ENCODE results near the gene CDT1. TPM values are rescaled to one million over a fixed set of nuclear protein-coding genes. Genes with fewer than 3 reads are reported as not detected.

Gene CDT1
- total RNA-seq, 3 donors from 2014 or later (not counting 1 experiment from before 2014, with no cell fraction given), result 2.2 to 3.8 (median 2.6) TPM

DNA sequence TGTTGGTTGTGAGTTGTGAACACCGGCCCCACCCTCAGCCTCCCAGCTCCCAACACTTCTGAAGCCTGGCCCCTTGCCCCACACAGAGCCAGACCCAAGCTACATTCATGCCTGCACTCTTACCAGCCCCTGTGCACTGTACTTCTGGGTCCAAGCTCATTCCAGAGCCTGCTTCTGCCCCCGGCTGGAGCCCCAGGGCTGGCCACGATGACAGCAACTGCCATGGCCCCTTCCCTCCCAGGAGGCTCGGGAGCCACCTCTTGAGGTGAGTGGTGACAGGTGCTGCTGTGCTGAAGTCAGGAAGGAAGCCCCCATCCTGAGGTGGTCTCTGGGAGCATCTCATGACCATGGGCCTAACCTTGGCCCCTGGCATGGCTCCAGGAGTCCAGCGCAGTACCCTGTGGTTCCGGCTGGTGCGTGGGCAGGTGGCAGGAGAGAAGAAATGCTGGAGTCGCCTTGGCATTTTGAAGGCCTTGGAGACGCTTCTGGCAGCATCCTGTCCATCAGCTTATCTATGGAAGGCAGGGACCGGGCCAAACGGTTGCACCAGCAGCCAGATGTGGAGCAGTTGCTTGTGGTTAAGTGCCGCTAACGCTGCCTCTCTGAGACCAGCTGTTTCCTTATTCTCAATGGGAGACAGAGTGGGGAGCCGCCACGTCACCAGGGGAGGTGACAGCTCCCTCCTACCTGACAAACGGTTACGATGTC lies 3.9 kb upstream of the CDT1 start:
- peak in 1 of 2 donors; percentile 50 for DNase-seq
- 43% methylated on average over 17 of the region's 17 CpGs for WGBS (ENCODE audit: insufficient coverage)

DNA sequence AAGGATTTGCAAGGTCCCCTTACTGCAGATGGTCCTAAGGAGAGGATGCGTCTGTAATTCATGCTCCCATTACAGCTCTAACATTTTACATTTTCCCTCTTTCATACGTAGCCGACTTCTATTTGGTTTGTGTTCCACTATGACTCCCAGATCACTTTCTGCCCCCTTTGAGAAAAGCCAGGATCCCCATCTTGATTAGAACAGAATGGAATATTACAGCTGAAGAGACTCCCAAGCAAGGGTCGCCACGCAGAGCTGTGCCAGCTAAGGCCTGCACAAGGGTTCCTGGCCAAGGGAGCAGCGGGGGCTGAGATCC lies 3.4 kb upstream of the CDT1 start:
- TF ChIP-seq, protein P1, sequence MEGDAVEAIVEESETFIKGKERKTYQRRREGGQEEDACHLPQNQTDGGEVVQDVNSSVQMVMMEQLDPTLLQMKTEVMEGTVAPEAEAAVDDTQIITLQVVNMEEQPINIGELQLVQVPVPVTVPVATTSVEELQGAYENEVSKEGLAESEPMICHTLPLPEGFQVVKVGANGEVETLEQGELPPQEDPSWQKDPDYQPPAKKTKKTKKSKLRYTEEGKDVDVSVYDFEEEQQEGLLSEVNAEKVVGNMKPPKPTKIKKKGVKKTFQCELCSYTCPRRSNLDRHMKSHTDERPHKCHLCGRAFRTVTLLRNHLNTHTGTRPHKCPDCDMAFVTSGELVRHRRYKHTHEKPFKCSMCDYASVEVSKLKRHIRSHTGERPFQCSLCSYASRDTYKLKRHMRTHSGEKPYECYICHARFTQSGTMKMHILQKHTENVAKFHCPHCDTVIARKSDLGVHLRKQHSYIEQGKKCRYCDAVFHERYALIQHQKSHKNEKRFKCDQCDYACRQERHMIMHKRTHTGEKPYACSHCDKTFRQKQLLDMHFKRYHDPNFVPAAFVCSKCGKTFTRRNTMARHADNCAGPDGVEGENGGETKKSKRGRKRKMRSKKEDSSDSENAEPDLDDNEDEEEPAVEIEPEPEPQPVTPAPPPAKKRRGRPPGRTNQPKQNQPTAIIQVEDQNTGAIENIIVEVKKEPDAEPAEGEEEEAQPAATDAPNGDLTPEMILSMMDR (IDR thresholded peaks at IDR 0.05), result no peak
- Mint-ChIP-seq H3K36me3 (no peaks in the 10 kb centered on the region), H3K4me3 (no peak overlapping the region), H3K4me1 (no peaks in the 10 kb centered on the region), H3K27ac (no peak overlapping the region), H3K9me3 (no peaks in the 10 kb centered on the region), H3K27me3 (ENCODE audit: low read depth in 2 of 2) (no peaks in the 10 kb centered on the region)
- intact Hi-C loops (cut with micrococcal nuclease), result no loop called here
- WGBS (ENCODE audit: insufficient coverage), result 61% methylated on average over 6 of the region's 6 CpGs
- peaks cover 33% of the 10 kb centered on the region for H3K4me1 ChIP-seq (ENCODE audit: control insufficient read depth, insufficient read depth, low read length)
- no peaks in the 10 kb centered on the region for H3K9me3 ChIP-seq (ENCODE audit: control insufficient read depth, insufficient read depth, low read length)
- H3K36me3 ChIP-seq (ENCODE audit: control insufficient read depth, insufficient read depth, low read length), result no peaks in the 10 kb centered on the region
- no peak overlapping the region for H3K27ac ChIP-seq (ENCODE audit: low read length)
- H3K27me3 ChIP-seq (ENCODE audit: control insufficient read depth, insufficient read depth, low read length), result no peaks in the 10 kb centered on the region
- no peak overlapping the region for H3K4me3 ChIP-seq (ENCODE audit: low read length)
- DNase-seq, result no peak
- ATAC-seq, result no peak

More for the DNA sequence above, 3.9 kb upstream of the CDT1 start:
- peaks cover 33% of the 10 kb centered on the region for H3K4me1 ChIP-seq (ENCODE audit: control insufficient read depth, insufficient read depth, low read length)
- H3K9me3 ChIP-seq (ENCODE audit: control insufficient read depth, insufficient read depth, low read length), result no peaks in the 10 kb centered on the region
- ATAC-seq, result no peak
- no peak overlapping the region for H3K4me3 Mint-ChIP-seq
- TF ChIP-seq, protein P1 (IDR thresholded peaks at IDR 0.05), result no peak
- H3K4me1 Mint-ChIP-seq, result no peaks in the 10 kb centered on the region
- no peak overlapping the region for H3K4me3 ChIP-seq (ENCODE audit: low read length)
- intact Hi-C loops (cut with micrococcal nuclease), result no loop called here
- H3K27ac Mint-ChIP-seq, result no peak overlapping the region
- no peak overlapping the region for H3K27ac ChIP-seq (ENCODE audit: low read length)
- no peaks in the 10 kb centered on the region for H3K36me3 ChIP-seq (ENCODE audit: control insufficient read depth, insufficient read depth, low read length)
- H3K27me3 Mint-ChIP-seq (ENCODE audit: low read depth in 2 of 2), result no peaks in the 10 kb centered on the region
- no peaks in the 10 kb centered on the region for H3K36me3 Mint-ChIP-seq
- H3K9me3 Mint-ChIP-seq, result no peaks in the 10 kb centered on the region
- no peaks in the 10 kb centered on the region for H3K27me3 ChIP-seq (ENCODE audit: control insufficient read depth, insufficient read depth, low read length)

- H3K4me1 ChIP-seq (ENCODE audit: control insufficient read depth, insufficient read depth, low read length), result peaks cover 27% of the 10 kb centered on the region
- H3K4me3 ChIP-seq (ENCODE audit: low read length), result no peak overlapping the region
- no peak overlapping the region for H3K27ac ChIP-seq (ENCODE audit: low read length)
- 2% methylated on average over 16 of the region's 16 CpGs for WGBS (ENCODE audit: insufficient coverage)
- Mint-ChIP-seq H3K36me3 (no peaks in the 10 kb centered on the region), H3K4me3 (peak overlapping the region; percentile 67), H3K4me1 (peaks cover 0 to 4% of the 10 kb centered on the region in 2 donors), H3K9me3 (no peaks in the 10 kb centered on the region), H3K27ac (peak overlapping the region in 1 of 2 donors; percentile 78), H3K27me3 (ENCODE audit: low read depth in 2 of 2) (no peaks in the 10 kb centered on the region)
- H3K27me3 ChIP-seq (ENCODE audit: control insufficient read depth, insufficient read depth, low read length), result no peaks in the 10 kb centered on the region
- no peaks in the 10 kb centered on the region for H3K9me3 ChIP-seq (ENCODE audit: control insufficient read depth, insufficient read depth, low read length)
- DNase-seq, result peak in 1 of 2 donors; percentile 38
- H3K36me3 ChIP-seq (ENCODE audit: control insufficient read depth, insufficient read depth, low read length), result peaks cover 2% of the 10 kb centered on the region
- TF ChIP-seq, protein P1 (IDR thresholded peaks at IDR 0.05), result no peak
- intact Hi-C loops (cut with micrococcal nuclease), result no loop called here
- no peak for ATAC-seq
These were observed 573 bp downstream of the CDT1 start for GRCh38 chr16:88804173-88804551.

All from natural killer cell (primary cell).